ENCODE measurements around the gene NYAP2.

DNA sequence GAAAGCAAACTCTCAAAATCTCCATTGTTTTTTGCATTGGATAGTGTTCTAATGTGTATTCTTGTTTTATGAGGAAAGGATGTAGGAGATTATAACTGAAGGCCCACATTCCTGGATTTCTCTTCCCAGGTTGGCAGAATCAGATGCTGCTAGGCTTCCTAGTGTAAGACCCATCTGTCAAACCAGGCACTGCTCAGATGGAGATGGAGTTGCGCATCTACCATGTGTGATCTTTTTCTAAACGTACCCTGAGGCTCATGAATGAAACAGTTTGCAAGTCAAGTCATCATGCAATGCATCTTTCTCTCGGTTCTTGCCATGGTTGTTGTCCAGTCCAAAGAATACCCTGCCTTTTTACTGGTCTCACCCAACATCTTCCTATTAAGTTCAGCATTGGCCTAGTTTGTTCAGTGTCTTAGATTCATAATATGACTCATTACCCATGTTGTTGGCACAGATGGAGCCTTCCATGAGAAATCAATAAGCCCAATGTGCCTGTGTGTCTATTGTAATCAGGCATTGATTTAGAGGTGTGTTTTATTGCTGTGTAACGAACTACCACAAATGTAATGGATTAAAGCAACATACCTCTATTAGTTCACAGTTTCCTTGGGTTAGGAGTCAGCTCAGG, 127.4 kb downstream of the NYAP2 start:
- TF ChIP-seq, protein P1, sequence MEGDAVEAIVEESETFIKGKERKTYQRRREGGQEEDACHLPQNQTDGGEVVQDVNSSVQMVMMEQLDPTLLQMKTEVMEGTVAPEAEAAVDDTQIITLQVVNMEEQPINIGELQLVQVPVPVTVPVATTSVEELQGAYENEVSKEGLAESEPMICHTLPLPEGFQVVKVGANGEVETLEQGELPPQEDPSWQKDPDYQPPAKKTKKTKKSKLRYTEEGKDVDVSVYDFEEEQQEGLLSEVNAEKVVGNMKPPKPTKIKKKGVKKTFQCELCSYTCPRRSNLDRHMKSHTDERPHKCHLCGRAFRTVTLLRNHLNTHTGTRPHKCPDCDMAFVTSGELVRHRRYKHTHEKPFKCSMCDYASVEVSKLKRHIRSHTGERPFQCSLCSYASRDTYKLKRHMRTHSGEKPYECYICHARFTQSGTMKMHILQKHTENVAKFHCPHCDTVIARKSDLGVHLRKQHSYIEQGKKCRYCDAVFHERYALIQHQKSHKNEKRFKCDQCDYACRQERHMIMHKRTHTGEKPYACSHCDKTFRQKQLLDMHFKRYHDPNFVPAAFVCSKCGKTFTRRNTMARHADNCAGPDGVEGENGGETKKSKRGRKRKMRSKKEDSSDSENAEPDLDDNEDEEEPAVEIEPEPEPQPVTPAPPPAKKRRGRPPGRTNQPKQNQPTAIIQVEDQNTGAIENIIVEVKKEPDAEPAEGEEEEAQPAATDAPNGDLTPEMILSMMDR (conservative IDR thresholded peaks at IDR 0.05) = no peak
- TF ChIP-seq ZFX (IDR thresholded peaks at IDR 0.05) = no peak
